GM12892 (cell line): ENCODE results near the gene IFI44L.

ENCODE experiments used
- POLR2A ChIP-seq: IDR thresholded peaks from 2 replicates; pipeline ENCODE4 v1.6.1; 2011; ENCODE audit warnings: low read depth, low read length, control low read depth
- POLR2AphosphoS5 ChIP-seq: IDR thresholded peaks from 2 replicates; pipeline ENCODE4 v1.6.1; 2011; ENCODE audit warnings: low read depth, low read length, control low read depth
- TAF1 ChIP-seq: IDR thresholded peaks from 2 replicates; pipeline ENCODE4 v1.6.1; 2011; ENCODE audit warnings: low read depth, mild to moderate bottlenecking, control low read depth, low read length, borderline replicate concordance

DNA sequence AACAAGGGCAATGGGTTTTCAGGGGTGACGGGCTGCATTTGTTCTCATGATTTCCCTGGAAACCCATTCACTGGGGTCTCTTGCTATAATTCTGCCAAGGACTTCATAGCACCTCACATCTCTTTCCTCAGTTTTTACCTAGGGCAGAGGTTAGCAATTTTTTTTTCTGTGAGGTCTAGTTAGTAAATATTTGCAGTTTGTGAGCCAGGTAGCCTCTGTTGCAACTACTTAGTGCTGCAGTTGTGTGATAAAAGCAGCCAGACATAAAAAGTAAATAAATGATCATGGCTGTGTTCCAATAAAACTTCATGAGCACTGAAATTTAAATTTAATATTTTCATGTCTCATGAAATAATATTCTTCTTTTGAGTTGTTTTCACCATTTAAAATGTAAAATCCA, 67.1 kb downstream of the IFI44L start:
- no peak for TF ChIP-seq POLR2AphosphoS5
- no peak for TF ChIP-seq POLR2A
- no peak for TF ChIP-seq TAF1
